OCI-LY1 (cell line): Measurements from ENCODE around the gene METTL2B.
A peak's percentile ranks its signal among the peaks of the same experiment; 100 is the strongest.

Experiments
- H2AFZ ChIP-seq: fragments of 200-600 bp; sonication (generic), shearing (Covaris generic); 2 replicates; pipeline ENCODE4 v1.6.0; 2014; ENCODE audit warnings: antibody characterized with exemption, mild to moderate bottlenecking, low read length
- H3F3A ChIP-seq: fragments of 200-600 bp; sonication (generic), shearing (Covaris generic); 2 replicates; pipeline ENCODE4 v1.6.0; 2014; ENCODE audit warnings: mild to moderate bottlenecking, antibody characterized with exemption, low read length, moderate library complexity; ENCODE audit not compliant: insufficient read depth
- H3K27ac ChIP-seq: fragments of 200-600 bp; sonication (generic); 2 replicates; pipeline ENCODE4 v1.5.1; 2014; ENCODE audit warnings: low read length, mixed run types, mild to moderate bottlenecking, low read depth; ENCODE audit not compliant: poor library complexity, severe bottlenecking
- H3K27me3 ChIP-seq: fragments of 200-600 bp; sonication (generic); 2 replicates; pipeline ENCODE4 v1.6.0; 2014; ENCODE audit warnings: antibody characterized with exemption, mild to moderate bottlenecking, low read length, moderate library complexity; ENCODE audit not compliant: insufficient read depth
- H3K36me3 ChIP-seq: fragments of 200-600 bp; sonication (generic); 2 replicates; pipeline ENCODE4 v1.6.1; 2014; ENCODE audit warnings: mild to moderate bottlenecking, antibody characterized with exemption, low read length, moderate library complexity, mixed read lengths; ENCODE audit not compliant: insufficient read depth
- H3K4me1 ChIP-seq: fragments of 200-600 bp; sonication (generic); 2 replicates; pipeline ENCODE4 v1.5.1; 2014; ENCODE audit warnings: mild to moderate bottlenecking, low read length, moderate library complexity; ENCODE audit not compliant: insufficient read depth, severe bottlenecking
- H3K4me2 ChIP-seq: fragments of 200-600 bp; sonication (generic), shearing (Covaris generic); 2 replicates; pipeline ENCODE4 v1.6.1; 2014; ENCODE audit warnings: low read length
- H3K4me3 ChIP-seq: fragments of 200-600 bp; sonication (generic); 2 replicates; pipeline ENCODE4 v1.5.1; 2014; ENCODE audit warnings: low read length, low read depth, mild to moderate bottlenecking, mixed read lengths; ENCODE audit not compliant: poor library complexity, severe bottlenecking
- H3K79me2 ChIP-seq: fragments of 200-600 bp; shearing (Covaris generic); 2 replicates; pipeline ENCODE4 v1.6.1; 2016; ENCODE audit warnings: mixed run types, low read length, mixed read lengths; ENCODE audit not compliant: insufficient read depth
- H3K9ac ChIP-seq: fragments of 200-600 bp; sonication (generic), shearing (Covaris generic); 2 replicates; pipeline ENCODE4 v1.6.1; 2014; ENCODE audit warnings: mild to moderate bottlenecking, low read length, mixed read lengths
- H3K9me2 ChIP-seq: fragments of 200-600 bp; sonication (generic), shearing (Covaris generic); 2 replicates; pipeline ENCODE4 v1.6.1; 2014; ENCODE audit warnings: low read depth, mild to moderate bottlenecking, low read length, mixed read lengths
- H3K9me3 ChIP-seq: fragments of 200-600 bp; shearing (Covaris generic); 2 replicates; pipeline ENCODE4 v1.6.1; 2014; ENCODE audit warnings: low read length, mixed read lengths
- H4K20me1 ChIP-seq: fragments of 200-600 bp; sonication (generic), shearing (Covaris generic); 2 replicates; pipeline ENCODE4 v1.6.0; 2016; ENCODE audit warnings: mild to moderate bottlenecking, low read length; ENCODE audit not compliant: insufficient read depth
- EZH2 ChIP-seq: fragments of 200-600 bp; sonication (generic), shearing (Covaris generic); IDR thresholded peaks from 2 replicates; pipeline ENCODE4 v1.8.0; 2017; ENCODE audit warnings: borderline replicate concordance, mixed run types, mild to moderate bottlenecking, antibody characterized with exemption, low read length, moderate library complexity, mixed read lengths
- TF ChIP-seq, protein P1 (sequence below): fragments of 200-600 bp; sonication (generic), shearing (Covaris generic); IDR thresholded peaks from 2 replicates; pipeline ENCODE4 v1.5.1; 2017; ENCODE audit warnings: mild to moderate bottlenecking, antibody characterized with exemption, low read length, moderate library complexity, mixed read lengths

METTL2B gene

DNA sequence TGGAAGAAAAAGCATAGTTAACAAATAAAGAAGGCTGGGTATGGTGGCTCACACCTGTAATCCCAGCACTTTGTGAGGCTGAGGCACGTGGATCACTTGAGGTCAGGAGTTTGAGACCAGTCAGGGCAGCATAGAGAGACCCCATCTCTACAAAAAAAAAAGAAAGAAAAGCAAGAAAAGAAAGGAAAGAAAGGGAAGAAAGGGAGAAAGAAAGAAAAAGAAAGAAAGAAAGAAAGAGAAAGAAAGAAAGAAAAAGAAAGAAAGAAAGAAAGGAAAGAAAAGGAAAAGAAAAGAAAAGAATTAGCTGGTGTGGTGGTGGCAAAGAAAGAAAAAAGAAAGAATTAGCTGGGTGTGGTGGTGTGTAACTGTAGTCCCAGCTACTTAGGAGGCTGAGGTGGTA, 24.0 kb upstream of the METTL2B start:
- H3F3A ChIP-seq: no peaks in the 10 kb centered on the region
- TF ChIP-seq, protein P1, sequence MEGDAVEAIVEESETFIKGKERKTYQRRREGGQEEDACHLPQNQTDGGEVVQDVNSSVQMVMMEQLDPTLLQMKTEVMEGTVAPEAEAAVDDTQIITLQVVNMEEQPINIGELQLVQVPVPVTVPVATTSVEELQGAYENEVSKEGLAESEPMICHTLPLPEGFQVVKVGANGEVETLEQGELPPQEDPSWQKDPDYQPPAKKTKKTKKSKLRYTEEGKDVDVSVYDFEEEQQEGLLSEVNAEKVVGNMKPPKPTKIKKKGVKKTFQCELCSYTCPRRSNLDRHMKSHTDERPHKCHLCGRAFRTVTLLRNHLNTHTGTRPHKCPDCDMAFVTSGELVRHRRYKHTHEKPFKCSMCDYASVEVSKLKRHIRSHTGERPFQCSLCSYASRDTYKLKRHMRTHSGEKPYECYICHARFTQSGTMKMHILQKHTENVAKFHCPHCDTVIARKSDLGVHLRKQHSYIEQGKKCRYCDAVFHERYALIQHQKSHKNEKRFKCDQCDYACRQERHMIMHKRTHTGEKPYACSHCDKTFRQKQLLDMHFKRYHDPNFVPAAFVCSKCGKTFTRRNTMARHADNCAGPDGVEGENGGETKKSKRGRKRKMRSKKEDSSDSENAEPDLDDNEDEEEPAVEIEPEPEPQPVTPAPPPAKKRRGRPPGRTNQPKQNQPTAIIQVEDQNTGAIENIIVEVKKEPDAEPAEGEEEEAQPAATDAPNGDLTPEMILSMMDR: no peak
- no peak for TF ChIP-seq EZH2

DNA sequence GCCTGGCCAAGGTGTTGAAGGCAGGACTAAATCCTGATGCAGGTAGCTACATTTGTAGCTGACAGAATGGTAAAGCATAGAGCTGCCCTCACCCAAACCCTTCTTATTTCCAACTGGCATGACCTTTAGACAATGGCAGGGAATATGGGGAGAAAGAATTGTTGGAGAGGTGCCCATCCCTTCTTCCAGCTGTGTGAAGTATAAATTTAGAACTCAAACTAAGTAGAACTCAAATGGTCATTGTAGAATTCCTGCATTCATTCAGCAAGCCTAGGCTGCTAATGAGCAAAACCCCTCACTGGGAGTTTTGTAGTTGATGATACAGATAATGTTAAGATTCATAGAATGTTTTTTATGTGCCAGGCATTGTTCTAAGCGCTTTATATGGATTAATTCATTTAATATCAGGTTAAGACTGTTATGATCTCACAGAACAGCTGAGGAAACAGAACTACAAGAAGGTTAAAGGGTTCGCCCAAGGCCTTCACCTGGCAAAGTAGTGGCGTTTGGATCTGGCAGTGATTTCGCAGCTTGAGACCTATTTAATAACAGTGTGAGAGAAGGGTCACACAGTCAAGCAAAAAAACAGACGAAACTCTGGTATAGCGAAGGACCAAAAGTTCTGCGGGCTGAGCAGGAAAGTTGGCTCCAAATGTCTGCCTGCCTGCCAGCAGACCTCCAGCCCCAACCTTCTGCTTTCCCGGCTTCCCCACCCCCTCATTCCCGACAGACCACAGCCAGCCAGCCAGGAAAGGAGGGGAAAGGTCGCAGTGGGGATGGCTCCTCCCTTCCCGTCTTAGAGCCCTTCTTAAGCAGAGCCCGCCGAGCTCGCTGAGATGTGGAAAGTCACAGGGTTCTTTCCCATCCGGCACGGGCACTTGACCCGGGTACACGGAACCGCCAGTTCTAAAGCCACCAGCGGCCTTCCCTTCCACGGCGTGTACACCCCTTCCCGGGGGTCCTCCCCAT, 22.4 kb upstream of the METTL2B start:
- no peaks in the 10 kb centered on the region for H3F3A ChIP-seq
- H3K79me2 ChIP-seq: peaks cover 11% of the 10 kb centered on the region
- H4K20me1 ChIP-seq: no peaks in the 10 kb centered on the region
- H3K36me3 ChIP-seq: peaks cover 10% of the 10 kb centered on the region; the same call in 1 of the 2 replicates
- no peak overlapping the region for H2AFZ ChIP-seq
- peaks cover 35% of the 10 kb centered on the region for H3K4me1 ChIP-seq
- no peaks in the 10 kb centered on the region for H3K9me3 ChIP-seq
- TF ChIP-seq, protein P1: no peak
- TF ChIP-seq EZH2: no peak
- no peak overlapping the region for H3K9ac ChIP-seq
- no peak overlapping the region for H3K27ac ChIP-seq
- H3K4me3 ChIP-seq: no peak overlapping the region
- no peak overlapping the region for H3K4me2 ChIP-seq
- H3K9me2 ChIP-seq: no peaks in the 10 kb centered on the region
- H3K27me3 ChIP-seq: no peaks in the 10 kb centered on the region; the same call in 1 of the 2 replicates

More for the DNA sequence above, 24.0 kb upstream of the METTL2B start:
- Histone ChIP-seq H4K20me1 (no peaks in the 10 kb centered on the region), H3K4me3 (no peak overlapping the region), H3K4me1 (peaks cover 20% of the 10 kb centered on the region), H3K36me3 (peaks cover 5% of the 10 kb centered on the region; the same call in 1 of the 2 replicates), H3K27me3 (no peaks in the 10 kb centered on the region; the same call in 1 of the 2 replicates), H3K9ac (no peak overlapping the region), H3K9me3 (no peaks in the 10 kb centered on the region), H2AFZ (no peak overlapping the region), H3K79me2 (peaks cover 11% of the 10 kb centered on the region), H3K27ac (no peak overlapping the region), H3K9me2 (no peaks in the 10 kb centered on the region), H3K4me2 (no peak overlapping the region)

DNA sequence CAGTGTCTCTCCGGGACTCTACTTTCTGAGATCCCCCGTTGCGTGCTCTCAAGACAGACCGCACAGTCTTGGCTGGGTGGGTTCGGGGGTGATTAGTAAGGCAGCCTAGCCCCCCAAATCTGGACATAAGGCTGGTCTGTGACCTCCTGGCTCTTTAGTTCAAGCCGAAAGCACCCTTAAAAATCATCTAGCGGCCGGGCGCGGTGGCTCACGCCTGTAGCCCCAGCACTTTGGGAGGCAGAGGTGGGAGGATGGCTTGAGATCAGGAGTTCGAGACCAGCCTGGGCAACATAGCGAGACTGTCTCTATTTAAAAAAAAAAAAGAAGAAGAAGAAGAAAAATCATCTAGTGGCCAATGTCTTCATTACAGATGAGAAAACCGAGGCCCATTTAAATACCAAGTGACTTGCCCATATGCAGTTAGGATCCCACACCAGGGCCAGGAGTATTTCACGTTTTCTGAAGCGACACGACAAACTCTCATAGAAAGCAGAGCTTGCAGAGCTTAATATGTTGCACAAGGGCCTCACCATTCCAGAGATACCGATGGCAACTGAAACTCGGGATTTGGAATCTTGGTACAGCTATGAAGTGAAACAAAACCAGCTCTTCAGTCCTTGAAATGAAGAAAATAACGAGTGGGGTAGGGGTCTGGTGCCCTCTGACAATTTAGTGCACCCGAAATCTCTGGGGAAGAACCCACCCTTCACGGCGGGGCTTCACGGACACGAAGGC, 21.6 kb upstream of the METTL2B start:
- Histone ChIP-seq H3F3A (no peaks in the 10 kb centered on the region), H4K20me1 (no peaks in the 10 kb centered on the region), H3K79me2 (peaks cover 11% of the 10 kb centered on the region), H3K9ac (peak overlapping the region; percentile 86), H3K36me3 (peaks cover 10% of the 10 kb centered on the region; the same call in 1 of the 2 replicates), H3K4me3 (peak overlapping the region; percentile 79), H2AFZ (peak overlapping the region; percentile 63), H3K9me3 (no peaks in the 10 kb centered on the region), H3K27ac (peak overlapping the region; percentile 2), H3K4me2 (peak overlapping the region; percentile 87), H3K27me3 (no peaks in the 10 kb centered on the region; the same call in 1 of the 2 replicates), H3K9me2 (no peaks in the 10 kb centered on the region), H3K4me1 (peaks cover 42% of the 10 kb centered on the region)
- TF ChIP-seq EZH2: no peak
- TF ChIP-seq, protein P1: no peak
